Effector memory CD4-positive, alpha-beta T cell (primary cell): ENCODE results near the gene MPPED2.
"Not testable (repeated sequence)": the region's sequence is repeated elsewhere in the genome, so short reads cannot be mapped to it uniquely, and the experiment has no call there.

Experiments used
- DNase-seq, 3 donors: peaks; one replicate each; pipeline ENCODE4 v3.0.0-alpha.2; 2020
- H3K27ac ChIP-seq: 2 replicates; pipeline ENCODE4 v1.7.0; 2013; ENCODE audit warnings: mild to moderate bottlenecking, low read length, moderate library complexity; ENCODE audit not compliant: insufficient read depth, poor library complexity, severe bottlenecking
- H3K27me3 ChIP-seq: replicated peaks from 2 replicates; pipeline ENCODE4 v1.7.0; 2013; ENCODE audit warnings: mild to moderate bottlenecking, low read length; ENCODE audit not compliant: insufficient read depth, control insufficient read depth, poor library complexity, severe bottlenecking
- H3K36me3 ChIP-seq: 2 replicates; pipeline ENCODE4 v1.7.0; 2013; ENCODE audit warnings: mild to moderate bottlenecking, low read length, moderate library complexity; ENCODE audit not compliant: control insufficient read depth, insufficient read depth
- H3K4me1 ChIP-seq: 2 replicates; pipeline ENCODE4 v1.7.0; 2013; ENCODE audit warnings: low read length, mild to moderate bottlenecking; ENCODE audit not compliant: control insufficient read depth, insufficient read depth, poor library complexity, severe bottlenecking
- H3K4me3 ChIP-seq: 2 replicates; pipeline ENCODE4 v1.7.0; 2013; ENCODE audit warnings: low read length, low read depth, mild to moderate bottlenecking; ENCODE audit not compliant: insufficient read depth, poor library complexity, severe bottlenecking
- H3K9me3 ChIP-seq: 2 replicates; pipeline ENCODE4 v1.7.0; 2013; ENCODE audit warnings: mild to moderate bottlenecking, low read length, moderate library complexity; ENCODE audit not compliant: control insufficient read depth

The MPPED2 gene

DNA sequence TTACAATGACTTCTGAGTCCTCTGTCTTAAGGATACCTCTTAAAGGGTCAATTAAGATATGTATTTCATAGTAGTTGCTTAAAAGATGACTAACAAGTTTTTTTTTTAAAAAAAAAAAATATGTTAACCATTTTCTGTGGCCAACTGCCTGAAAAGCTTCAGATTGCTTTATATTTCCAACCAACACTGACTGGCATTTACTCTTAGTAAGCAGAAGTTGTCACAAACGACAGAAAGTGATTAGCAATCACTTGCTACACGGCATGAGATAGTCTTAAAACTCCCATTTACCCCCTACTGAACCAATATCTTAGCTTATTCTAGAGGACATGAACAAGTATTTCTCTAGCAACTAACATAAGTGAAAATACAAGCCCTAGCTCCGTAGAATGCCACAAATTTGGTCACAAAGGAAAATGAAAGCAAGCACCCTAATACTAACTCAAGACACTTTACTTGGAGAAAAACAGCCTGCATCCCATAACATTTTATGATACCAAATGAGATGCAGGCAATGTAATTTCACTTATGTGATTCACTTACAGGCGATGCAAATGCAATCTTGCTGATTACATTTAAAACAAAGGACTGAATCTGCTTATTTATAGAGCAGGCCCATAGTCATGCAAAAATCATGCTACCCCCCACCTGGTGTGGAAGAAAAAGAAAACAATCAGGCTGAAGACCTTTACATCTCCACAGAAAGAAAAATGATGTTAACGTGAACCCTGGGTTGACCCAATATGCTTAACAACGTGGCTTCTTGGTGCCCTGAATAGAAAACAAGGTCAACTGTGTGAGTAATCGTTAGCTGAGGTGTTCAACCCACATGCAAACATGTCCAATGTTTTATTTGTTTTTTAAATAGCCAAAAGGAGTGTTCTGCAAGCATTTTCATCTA lies 25.7 kb downstream of the MPPED2 start:
- H3K4me1 ChIP-seq = no peaks in the 10 kb centered on the region
- no peak for DNase-seq

DNA sequence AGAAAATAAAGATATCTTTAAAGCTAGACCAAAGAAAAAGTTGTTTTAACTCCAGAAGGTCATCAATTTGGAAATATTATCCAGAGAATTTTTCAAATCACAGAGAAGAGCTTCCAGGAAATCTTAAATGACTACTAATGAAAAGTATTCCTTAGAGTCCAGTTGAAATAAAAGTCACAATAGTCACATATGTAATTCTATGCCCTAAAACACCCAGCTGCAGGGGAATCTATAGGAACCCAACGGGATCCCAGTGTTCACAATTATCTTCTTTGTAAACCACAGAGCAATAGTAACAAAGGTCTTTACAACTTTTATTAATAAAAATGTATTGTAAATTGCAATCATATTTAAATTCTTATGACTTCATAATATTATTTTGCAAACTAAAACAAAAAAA lies 27.1 kb downstream of the MPPED2 start:
- H3K4me1 ChIP-seq = no peaks in the 10 kb centered on the region
- H3K27me3 ChIP-seq = no peaks in the 10 kb centered on the region
- no peak for DNase-seq
- no peaks in the 10 kb centered on the region for H3K9me3 ChIP-seq
- no peak overlapping the region for H3K4me3 ChIP-seq
- no peaks in the 10 kb centered on the region for H3K36me3 ChIP-seq
- H3K27ac ChIP-seq = no peak overlapping the region

More for the DNA sequence above, 25.7 kb downstream of the MPPED2 start:
- no peak overlapping the region for H3K4me3 ChIP-seq
- no peaks in the 10 kb centered on the region for H3K27me3 ChIP-seq
- no peaks in the 10 kb centered on the region for H3K36me3 ChIP-seq
- no peak overlapping the region for H3K27ac ChIP-seq
- H3K9me3 ChIP-seq = no peaks in the 10 kb centered on the region

DNA sequence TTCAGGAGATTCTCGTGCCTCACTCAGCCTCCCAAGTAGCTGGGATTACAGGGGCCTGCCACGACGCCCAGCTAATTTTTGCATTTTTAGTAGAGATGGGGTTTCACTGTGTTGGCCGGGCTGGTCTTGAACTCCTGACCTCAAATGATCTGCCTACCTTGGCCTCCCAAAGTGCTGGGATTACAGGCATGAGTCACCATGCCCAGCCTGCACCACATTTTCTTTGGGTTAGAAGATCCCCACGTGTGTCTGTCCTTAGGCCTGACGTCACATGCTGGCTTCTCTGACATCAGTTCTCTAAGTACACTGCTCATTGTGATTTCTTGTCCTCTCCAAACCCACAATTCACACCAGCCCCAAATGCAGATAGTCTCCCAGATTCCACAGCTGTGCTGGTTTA lies 31.6 kb downstream of the MPPED2 start:
- not testable (repeated sequence) for H3K36me3 ChIP-seq, H3K9me3 ChIP-seq, DNase-seq, H3K4me3 ChIP-seq, H3K27me3 ChIP-seq, H3K4me1 ChIP-seq, H3K27ac ChIP-seq

DNA sequence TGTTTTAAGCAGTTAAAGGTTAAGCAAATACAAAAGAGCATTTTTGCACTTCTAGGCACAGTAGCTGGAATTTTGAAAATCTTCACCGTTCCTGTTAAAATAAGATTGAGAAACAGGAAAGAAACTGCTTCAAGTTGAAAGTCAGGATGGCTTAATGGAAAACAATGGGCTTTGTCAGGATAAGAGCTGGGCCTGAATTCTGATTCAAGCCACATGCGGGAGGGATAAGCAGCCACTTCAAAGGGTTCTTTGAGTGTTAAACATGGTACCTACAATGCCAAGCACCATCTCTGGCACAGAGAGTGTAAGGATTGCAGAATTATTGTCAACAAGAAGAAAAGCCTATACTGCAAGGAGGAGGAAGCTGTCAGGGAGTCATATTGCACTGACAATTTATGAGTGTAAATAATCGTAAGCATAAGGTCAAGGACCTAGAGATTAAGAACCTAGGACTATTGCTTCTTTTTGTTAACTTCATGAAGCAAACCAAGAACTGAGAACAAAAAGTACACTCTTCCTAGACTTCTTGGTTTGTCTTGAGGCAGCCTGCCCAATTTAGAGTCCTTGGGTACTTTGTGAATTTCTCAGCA lies 32.5 kb downstream of the MPPED2 start:
- H3K9me3 ChIP-seq = no peaks in the 10 kb centered on the region
- H3K27ac ChIP-seq = no peak overlapping the region
- no peaks in the 10 kb centered on the region for H3K27me3 ChIP-seq
- DNase-seq = no peak
- H3K36me3 ChIP-seq = no peaks in the 10 kb centered on the region
- no peak overlapping the region for H3K4me3 ChIP-seq
- no peaks in the 10 kb centered on the region for H3K4me1 ChIP-seq

DNA sequence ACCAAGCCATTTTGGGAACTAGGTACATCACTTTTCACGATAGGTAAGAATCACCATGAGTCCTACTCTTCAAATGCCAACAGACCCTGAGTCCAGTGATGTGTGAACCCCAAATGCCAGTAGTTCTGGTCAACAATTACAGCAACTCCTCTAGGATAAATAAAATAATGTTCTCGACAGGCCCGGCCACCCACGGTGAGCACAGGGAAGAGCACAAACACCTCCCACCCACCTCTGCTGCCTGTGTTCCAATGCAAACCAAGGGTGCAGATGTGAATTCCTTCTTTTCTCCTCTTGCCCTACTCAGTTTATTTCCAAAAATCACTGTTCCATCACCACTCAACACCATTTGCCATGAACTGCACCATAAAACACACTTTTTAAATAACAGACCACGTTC lies 33.3 kb downstream of the MPPED2 start:
- no peak overlapping the region for H3K27ac ChIP-seq
- no peaks in the 10 kb centered on the region for H3K9me3 ChIP-seq
- no peaks in the 10 kb centered on the region for H3K4me1 ChIP-seq
- H3K27me3 ChIP-seq = no peaks in the 10 kb centered on the region
- DNase-seq = no peak
- no peak overlapping the region for H3K4me3 ChIP-seq
- H3K36me3 ChIP-seq = no peaks in the 10 kb centered on the region

DNA sequence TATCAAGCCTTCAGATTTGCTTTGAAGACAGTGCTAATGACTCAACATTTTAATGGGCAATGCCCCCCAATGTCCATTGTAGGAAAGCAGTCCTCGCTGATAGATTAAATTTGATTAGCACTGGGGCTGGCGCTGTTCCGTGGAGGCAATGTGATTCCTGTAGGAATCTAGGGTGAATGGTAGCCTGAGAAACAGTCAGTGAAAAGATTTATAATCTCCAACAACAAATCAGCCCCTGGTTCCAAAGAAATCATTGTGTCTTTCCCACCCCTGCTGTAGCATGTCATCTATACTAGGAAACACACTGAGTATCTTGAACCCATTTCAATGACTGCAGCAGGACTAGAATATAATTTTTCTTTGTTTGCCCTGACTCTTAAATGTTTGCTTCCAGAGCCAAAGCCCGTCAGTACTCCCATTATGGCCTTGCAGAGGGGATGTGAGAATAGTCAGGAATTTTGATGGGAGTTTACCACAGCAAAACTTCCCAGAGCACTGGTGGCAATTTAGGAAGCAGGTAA lies 36.1 kb downstream of the MPPED2 start:
- Histone ChIP-seq H3K27ac (no peak overlapping the region), H3K36me3 (no peaks in the 10 kb centered on the region), H3K4me1 (no peaks in the 10 kb centered on the region), H3K27me3 (no peaks in the 10 kb centered on the region), H3K9me3 (no peaks in the 10 kb centered on the region), H3K4me3 (no peak overlapping the region)
- DNase-seq = no peak

DNA sequence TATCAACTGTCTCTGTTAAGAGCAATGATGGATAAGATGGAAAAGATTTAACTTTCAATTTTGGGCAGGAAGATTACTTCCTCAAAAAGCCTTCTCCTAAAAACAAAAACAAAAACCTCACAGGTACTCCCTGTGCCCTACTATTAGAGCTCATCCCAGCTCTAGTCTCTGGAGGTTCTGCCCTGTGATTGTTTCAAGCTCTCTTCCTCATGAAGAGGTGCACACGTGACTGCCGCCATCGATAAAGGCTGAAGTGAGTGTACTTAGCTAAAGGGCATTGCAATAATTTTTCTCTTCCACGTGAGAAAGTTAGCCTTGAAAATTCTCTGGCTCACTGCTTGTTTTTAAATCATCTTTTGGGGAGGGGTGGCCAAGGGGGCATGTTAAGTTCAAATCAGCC lies 36.6 kb downstream of the MPPED2 start:
- H3K9me3 ChIP-seq = no peaks in the 10 kb centered on the region
- H3K4me3 ChIP-seq = no peak overlapping the region
- no peaks in the 10 kb centered on the region for H3K27me3 ChIP-seq
- no peaks in the 10 kb centered on the region for H3K4me1 ChIP-seq
- H3K27ac ChIP-seq = no peak overlapping the region
- DNase-seq = no peak
- no peaks in the 10 kb centered on the region for H3K36me3 ChIP-seq

DNA sequence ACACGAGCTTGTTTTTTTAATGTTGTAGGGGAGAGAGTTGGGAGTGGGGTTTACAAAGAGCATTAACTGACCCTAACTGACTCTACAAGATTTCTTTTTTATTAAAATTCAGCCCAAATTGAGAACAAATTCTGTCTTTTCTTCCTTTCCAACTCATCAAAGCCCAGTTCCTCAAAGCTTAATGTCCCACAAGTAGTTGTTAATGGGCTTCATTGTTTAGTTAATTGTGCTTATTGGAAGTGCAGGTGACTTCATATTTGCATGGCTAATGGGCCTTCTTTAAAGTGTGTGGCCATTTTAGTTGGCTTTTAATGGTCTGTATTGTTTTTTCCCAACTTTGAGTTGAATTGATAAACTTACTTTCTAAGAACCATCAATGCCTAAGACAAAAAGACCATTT lies 39.8 kb downstream of the MPPED2 start:
- H3K4me3 ChIP-seq = no peak overlapping the region
- no peaks in the 10 kb centered on the region for H3K4me1 ChIP-seq
- H3K27me3 ChIP-seq = no peaks in the 10 kb centered on the region
- no peaks in the 10 kb centered on the region for H3K36me3 ChIP-seq
- H3K9me3 ChIP-seq = no peaks in the 10 kb centered on the region
- H3K27ac ChIP-seq = no peak overlapping the region
- no peak for DNase-seq

DNA sequence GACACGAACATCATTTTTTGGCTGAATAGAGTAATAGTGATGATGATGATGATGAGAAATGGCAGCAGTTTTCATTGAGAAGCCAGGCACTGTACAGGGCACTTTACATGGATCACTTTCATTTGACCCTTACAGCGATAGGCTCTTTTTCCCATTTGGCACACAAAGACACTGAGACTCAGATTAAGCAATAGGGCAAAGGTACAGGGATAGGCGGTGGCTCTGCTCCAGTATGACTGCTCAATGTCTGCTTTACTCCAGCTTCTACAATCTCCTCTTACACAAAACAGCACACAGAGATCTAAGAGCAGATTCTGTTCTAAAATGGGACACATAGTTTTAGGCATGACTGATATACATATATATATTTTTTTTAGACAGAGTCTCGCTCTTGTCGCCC lies 40.6 kb downstream of the MPPED2 start:
- Histone ChIP-seq H3K9me3 (no peaks in the 10 kb centered on the region), H3K4me3 (no peak overlapping the region), H3K27ac (no peak overlapping the region), H3K4me1 (no peaks in the 10 kb centered on the region), H3K27me3 (no peaks in the 10 kb centered on the region), H3K36me3 (no peaks in the 10 kb centered on the region)
- no peak for DNase-seq

DNA sequence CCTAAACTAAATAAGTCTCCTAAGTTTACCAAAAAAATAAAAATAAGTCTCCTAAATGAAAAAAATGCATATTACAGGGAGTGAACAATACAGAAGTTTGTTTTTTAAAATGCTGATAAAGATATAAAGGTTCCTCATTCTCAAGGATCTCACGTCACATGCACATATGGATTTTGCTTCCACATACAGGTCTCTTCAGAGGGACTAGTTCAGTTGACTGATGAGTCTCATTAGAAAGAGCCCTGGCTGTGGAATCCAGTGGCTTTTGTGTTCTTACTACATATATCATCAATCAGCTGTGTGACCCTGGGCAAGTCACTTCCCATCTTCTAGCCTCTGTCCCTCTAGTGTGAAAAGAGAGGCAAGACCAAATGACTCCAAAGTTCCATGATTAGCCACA lies 43.1 kb downstream of the MPPED2 start:
- Histone ChIP-seq H3K4me1 (no peaks in the 10 kb centered on the region), H3K4me3 (no peak overlapping the region), H3K27me3 (no peaks in the 10 kb centered on the region), H3K9me3 (no peaks in the 10 kb centered on the region), H3K27ac (no peak overlapping the region), H3K36me3 (no peaks in the 10 kb centered on the region)
- no peak for DNase-seq
